ENCODE results near the gene ATXN7. TPM values are rescaled to one million over a fixed set of nuclear protein-coding genes. Genes with fewer than 3 reads are reported as not detected.

ATXN7 gene
- total RNA-seq, 1 experiment from 2014 or later: 27.5 TPM

- H3K27ac ChIP-seq (ENCODE audit: low read depth, low read length): no peak overlapping the region
- H2AFZ ChIP-seq (ENCODE audit: low read depth, low read length, poor library complexity, severe bottlenecking): no peak overlapping the region
- DNase-seq (ENCODE audit: low read depth, low spot score) (no peak), ATAC-seq (no peak)
- intact Hi-C loops (cut with micrococcal nuclease): no loop called here
- TF ChIP-seq YY1 (IDR thresholded peaks at IDR 0.05; ENCODE audit: extremely low read depth, insufficient replicate concordance, low read depth, low read length) (no peak), SIN3A (IDR thresholded peaks at IDR 0.05; ENCODE audit: low read depth) (no peak), EZH2phosphoT487 (IDR thresholded peaks at IDR 0.05; ENCODE audit: borderline replicate concordance) (no peak), SP1 (IDR thresholded peaks at IDR 0.05; ENCODE audit: low read depth) (no peak), TCF7L2 (IDR thresholded peaks at IDR 0.05; ENCODE audit: borderline replicate concordance, extremely low read depth, insufficient read depth, insufficient read length) (no peak), EGR1 (IDR thresholded peaks at IDR 0.05; ENCODE audit: low read depth) (no peak), ELF1 (IDR thresholded peaks at IDR 0.05; ENCODE audit: borderline replicate concordance, low read depth) (no peak), ZNF274 (IDR thresholded peaks at IDR 0.05; ENCODE audit: low read depth, low read length) (no peak), EZH2 (IDR thresholded peaks at IDR 0.05) (no peak), CTCF (IDR thresholded peaks at IDR 0.05 in 2 of 3, conservative IDR thresholded peaks at IDR 0.05 in 1 of 3; ENCODE audit: borderline replicate concordance in 1 of 3, insufficient read depth in 1 of 3, low read depth in 2 of 3, low read length in 2 of 3) (no peak), ATF3 (IDR thresholded peaks at IDR 0.05) (no peak), CBX3 (IDR thresholded peaks at IDR 0.05; ENCODE audit: low read depth) (no peak), REST (IDR thresholded peaks at IDR 0.05; ENCODE audit: low read depth) (no peak), ZFX (IDR thresholded peaks at IDR 0.05) (no peak)
- H3K36me3 ChIP-seq (ENCODE audit: control insufficient read depth in 1 of 2, insufficient read depth in 2 of 2, low read length in 2 of 2): no peaks in the 10 kb centered on the region
- CTCF ChIA-PET: no interaction called here
- no TSS peak for BruUV-seq (replicated peaks)
- no peak overlapping the region for H3K4me3 ChIP-seq (replicated peaks in 1 of 2; ENCODE audit: low read depth in 1 of 2, low read length in 2 of 2)
- H3K9ac ChIP-seq (ENCODE audit: low read length): no peak overlapping the region
- RAD21 ChIA-PET (ENCODE audit: low non-redundant PET in 1 of 2, low total read pairs in 2 of 2, uncharacterized antibody in 2 of 2, unreplicated experiment in 2 of 2): no interaction called here
- no peak overlapping the region for H3K4me2 ChIP-seq (ENCODE audit: low read length)
- H4K20me1 ChIP-seq (ENCODE audit: insufficient read depth): no peaks in the 10 kb centered on the region
- peaks cover 65% of the 10 kb centered on the region for H3K79me2 ChIP-seq (ENCODE audit: insufficient read depth, low read length)
- H3K27me3 ChIP-seq (ENCODE audit: insufficient read depth, low read length): no peaks in the 10 kb centered on the region
- POLR2A ChIA-PET: no interaction called here
- no peaks in the 10 kb centered on the region for H3K9me3 ChIP-seq (ENCODE audit: control insufficient read depth in 1 of 2, insufficient read depth in 1 of 2, low read depth in 1 of 2, low read length in 2 of 2)
- H3K4me1 ChIP-seq (ENCODE audit: control insufficient read depth in 1 of 2, insufficient read depth in 2 of 2, low read length in 2 of 2): peaks cover 7 to 28% of the 10 kb centered on the region in 2 experiments
- H3K9me2 ChIP-seq (ENCODE audit: insufficient read depth): no peaks in the 10 kb centered on the region
Measured at GRCh38 chr3:63845215-63845614, 18.5 kb upstream of the ATXN7 start.

Data from HCT116 (cell line).